Tibial nerve (tissue), 4 donors: ENCODE data around the gene DZANK1. TPM values are rescaled to one million over a fixed set of nuclear protein-coding genes. Genes with fewer than 3 reads are reported as not detected.
A peak's percentile ranks its signal among the peaks of the same experiment; 100 is the strongest.

Experiments used
- DNase-seq, 2 donors: peaks; one replicate each; pipeline ENCODE4 v3.0.0-alpha.2; 2019; ENCODE audit warnings: low spot score in 2 of 2
- H3K27ac ChIP-seq, 4 donors: fragments of 200-600 bp; sonication (generic) in 3 of 4; one replicate each; pipeline ENCODE4 v1.5.1; 2017 to 2019; ENCODE audit warnings: mild to moderate bottlenecking in 1 of 4
- H3K27me3 ChIP-seq, 2 donors: fragments of 200-600 bp; sonication (generic) in 1 of 2; one replicate each; pipeline versions ENCODE4 v1.5.1 to v1.6.0; 2017 to 2019
- H3K36me3 ChIP-seq, 3 donors: fragments of 200-600 bp; sonication (generic); one replicate each; pipeline ENCODE4 v1.5.1; 2018 to 2019
- H3K4me1 ChIP-seq, 4 donors: fragments of 200-600 bp; sonication (generic) in 3 of 4; one replicate each; pipeline ENCODE4 v1.5.1; 2017 to 2019
- H3K4me3 ChIP-seq, 4 donors: fragments of 200-600 bp; sonication (generic) in 3 of 4; one replicate each; pipeline ENCODE4 v1.5.1; 2017 to 2019; ENCODE audit warnings: mild to moderate bottlenecking in 1 of 4, moderate library complexity in 1 of 4
- H3K9me3 ChIP-seq, 4 donors: fragments of 200-600 bp; sonication (generic) in 3 of 4; one replicate each; pipeline ENCODE4 v1.5.1; 2017 to 2019
- EP300 ChIP-seq, 2 donors: sonication (generic); formaldehyde crosslinking; IDR thresholded peaks; one replicate each; pipeline ENCODE4 v1.6.1; 2017; ENCODE audit warnings: antibody characterized with exemption in 2 of 2, mild to moderate bottlenecking in 1 of 2
- POLR2A ChIP-seq, 2 donors: fragments of 450-650 bp; IDR thresholded peaks; one replicate each; pipeline ENCODE4 v1.6.1; 2017; ENCODE audit warnings: antibody characterized with exemption in 2 of 2, mild to moderate bottlenecking in 2 of 2, moderate library complexity in 2 of 2
- WGBS, 2 donors: methylation state at CpG; one replicate each; pipeline ENCODE4 v1.1.5; 2018; 5-methylcytosine and 5-hydroxymethylcytosine counted together
- total RNA-seq, 4 donors: library from RNA; depleted of rRNA; stranded (reverse); fragments of >200 nt; gene quantifications; one replicate each; pipeline ENCODE4 v1.1.0, GENCODE V29; 2016
- TF ChIP-seq, protein P1 (sequence below), 5 experiments: fragments of 200-600 bp in 3 of 5; fragments of 450-650 bp in 2 of 5; sonication (generic) in 3 of 5; IDR thresholded peaks; one replicate each; pipeline ENCODE4 v1.5.1; 2016 to 2019; ENCODE audit warnings: antibody characterized with exemption in 5 of 5, mild to moderate bottlenecking in 3 of 5, moderate library complexity in 2 of 5

Gene DZANK1
- total RNA-seq, 4 donors from 2014 or later: 1.6 to 4.2 (median 2.8) TPM

DNA sequence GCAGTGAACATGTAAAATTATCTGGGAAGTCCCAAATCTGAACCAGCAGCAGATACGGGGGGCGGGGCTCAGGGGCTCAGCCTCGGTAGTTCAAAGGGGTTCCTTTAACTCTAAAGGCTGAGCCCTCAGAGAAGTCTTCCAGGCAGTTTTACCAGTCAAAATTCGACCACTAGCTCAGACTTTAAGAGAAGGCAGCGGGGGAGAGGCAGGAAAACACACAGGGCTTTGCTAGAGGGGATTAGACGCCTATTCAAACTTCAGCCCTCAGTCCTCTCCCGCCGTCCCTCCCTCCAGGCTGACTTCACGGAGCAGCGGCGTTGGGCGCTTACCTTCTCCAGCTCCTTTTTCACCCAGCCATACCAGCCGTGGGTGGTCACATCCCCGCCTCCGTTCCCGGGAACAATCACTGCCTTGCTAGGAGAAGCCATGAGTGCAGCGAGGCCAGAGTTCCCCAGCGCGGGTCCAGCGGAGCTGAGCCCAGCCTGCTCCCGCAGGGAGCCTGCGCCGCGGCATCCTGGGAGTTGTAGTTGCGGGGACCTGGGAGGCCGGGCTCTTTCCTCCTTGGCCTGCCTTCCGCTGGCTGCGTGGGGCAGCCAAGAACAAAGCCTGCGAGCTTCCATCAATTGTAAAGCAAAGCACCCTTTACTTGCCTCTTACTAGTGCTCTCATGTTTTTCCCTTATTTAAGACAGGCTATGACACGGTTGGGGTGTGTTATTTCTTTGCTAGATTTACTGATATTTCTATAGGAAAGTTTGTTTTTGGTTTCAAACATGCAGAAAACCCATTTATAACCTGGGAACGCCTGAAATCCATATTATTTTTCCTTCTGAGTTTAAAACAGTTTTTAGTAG is 30.1 kb upstream of the DZANK1 start, which contains the start of gene RBBP9:
Gene RBBP9 (minus strand): TSS at position 486 of the 853 bp plus-strand sequence. CDS start 58 bp downstream, at position 428.
- 3% methylated on average over 28 to 31 of the region's 31 CpGs for WGBS, 2 donors
- no peaks in the 10 kb centered on the region for H3K27me3 ChIP-seq
- TF ChIP-seq POLR2A (IDR thresholded peaks at IDR 0.05) (peak in 1 of 2 donors; percentile 33), EP300 (IDR thresholded peaks at IDR 0.05) (peak in 1 of 2 donors; percentile 65)
- TF ChIP-seq, protein P1, sequence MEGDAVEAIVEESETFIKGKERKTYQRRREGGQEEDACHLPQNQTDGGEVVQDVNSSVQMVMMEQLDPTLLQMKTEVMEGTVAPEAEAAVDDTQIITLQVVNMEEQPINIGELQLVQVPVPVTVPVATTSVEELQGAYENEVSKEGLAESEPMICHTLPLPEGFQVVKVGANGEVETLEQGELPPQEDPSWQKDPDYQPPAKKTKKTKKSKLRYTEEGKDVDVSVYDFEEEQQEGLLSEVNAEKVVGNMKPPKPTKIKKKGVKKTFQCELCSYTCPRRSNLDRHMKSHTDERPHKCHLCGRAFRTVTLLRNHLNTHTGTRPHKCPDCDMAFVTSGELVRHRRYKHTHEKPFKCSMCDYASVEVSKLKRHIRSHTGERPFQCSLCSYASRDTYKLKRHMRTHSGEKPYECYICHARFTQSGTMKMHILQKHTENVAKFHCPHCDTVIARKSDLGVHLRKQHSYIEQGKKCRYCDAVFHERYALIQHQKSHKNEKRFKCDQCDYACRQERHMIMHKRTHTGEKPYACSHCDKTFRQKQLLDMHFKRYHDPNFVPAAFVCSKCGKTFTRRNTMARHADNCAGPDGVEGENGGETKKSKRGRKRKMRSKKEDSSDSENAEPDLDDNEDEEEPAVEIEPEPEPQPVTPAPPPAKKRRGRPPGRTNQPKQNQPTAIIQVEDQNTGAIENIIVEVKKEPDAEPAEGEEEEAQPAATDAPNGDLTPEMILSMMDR (IDR thresholded peaks at IDR 0.05): no peak

DNA sequence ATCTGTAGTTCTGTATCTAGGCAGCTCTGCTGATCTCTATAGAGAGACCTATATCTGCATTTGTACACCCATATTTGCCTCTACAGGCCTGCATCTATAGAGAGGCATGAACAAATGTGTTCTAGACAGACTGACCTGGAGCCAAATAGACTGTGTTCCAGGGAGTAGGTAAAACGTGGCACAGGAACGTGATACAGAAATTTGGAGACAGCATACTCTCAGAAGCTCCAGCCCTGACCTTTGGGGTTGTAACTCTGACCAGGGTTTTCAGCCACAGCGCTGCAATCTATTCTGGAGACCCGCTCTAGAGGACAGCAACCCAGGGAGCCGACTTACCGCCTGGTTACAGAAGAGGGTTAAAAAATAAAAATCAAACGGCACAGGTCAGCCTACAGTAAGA is 29.2 kb upstream of the DZANK1 start:
- peaks cover 0 to 22% (median 0%) of the 10 kb centered on the region in 3 donors for H3K36me3 ChIP-seq
- TF ChIP-seq EP300 (IDR thresholded peaks at IDR 0.05): no peak
- DNase-seq: no peak
- WGBS, 2 donors: 12 to 16% methylated on average over 7 of the region's 7 CpGs
- no peaks in the 10 kb centered on the region for H3K9me3 ChIP-seq
- peak overlapping the region; percentile 57 to 83 (median 76) for H3K4me3 ChIP-seq
- H3K27me3 ChIP-seq: no peaks in the 10 kb centered on the region
- peak overlapping the region in 2 of 4 donors; percentile 75 to 87 for H3K27ac ChIP-seq
- peaks cover 0 to 19% (median 5%) of the 10 kb centered on the region in 4 donors for H3K4me1 ChIP-seq

More for the DNA sequence above, 30.1 kb upstream of the DZANK1 start, which contains the start of gene RBBP9:
- Histone ChIP-seq H3K4me3 (peak within 1 kb of the TSS; percentile 57 to 83 (median 76)), H3K4me1 (peaks cover 0 to 19% (median 5%) of the 10 kb centered on the region in 4 donors), H3K36me3 (peaks cover 0 to 14% (median 0%) of the 10 kb centered on the region in 3 donors), H3K9me3 (no peaks in the 10 kb centered on the region), H3K27ac (peak within 1 kb of the TSS; percentile 46 to 87 (median 74))
- DNase-seq: peak; percentile 58 to 63

DNA sequence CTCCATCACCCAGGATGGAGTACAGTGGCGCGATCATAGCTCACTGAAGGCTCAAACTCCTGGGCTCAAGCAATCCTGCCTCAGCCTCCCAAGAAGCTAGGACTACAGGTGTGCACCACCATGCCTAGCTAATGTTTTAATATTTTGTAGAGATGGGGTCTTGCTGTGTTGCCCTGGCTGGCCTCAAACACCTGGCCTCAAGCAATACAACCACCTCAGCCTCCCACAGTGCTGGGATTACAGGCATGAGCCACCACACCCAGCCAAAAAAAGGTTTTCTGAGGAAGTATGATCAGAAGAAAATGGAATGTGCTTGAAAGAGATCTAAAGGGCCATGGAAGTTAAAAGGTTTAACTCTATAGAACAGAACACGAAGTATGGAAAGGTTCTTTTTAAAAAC is 21.5 kb upstream of the DZANK1 start:
- peaks cover 0 to 74% (median 0%) of the 10 kb centered on the region in 3 donors for H3K36me3 ChIP-seq
- DNase-seq: no peak
- H3K9me3 ChIP-seq: no peaks in the 10 kb centered on the region
- TF ChIP-seq, protein P1 (IDR thresholded peaks at IDR 0.05): no peak
- no peaks in the 10 kb centered on the region for H3K4me1 ChIP-seq
- no peak overlapping the region for H3K4me3 ChIP-seq
- no peak overlapping the region for H3K27ac ChIP-seq
- H3K27me3 ChIP-seq: no peaks in the 10 kb centered on the region
- 88 to 94% methylated on average over 3 of the region's 3 CpGs for WGBS, 2 donors

DNA sequence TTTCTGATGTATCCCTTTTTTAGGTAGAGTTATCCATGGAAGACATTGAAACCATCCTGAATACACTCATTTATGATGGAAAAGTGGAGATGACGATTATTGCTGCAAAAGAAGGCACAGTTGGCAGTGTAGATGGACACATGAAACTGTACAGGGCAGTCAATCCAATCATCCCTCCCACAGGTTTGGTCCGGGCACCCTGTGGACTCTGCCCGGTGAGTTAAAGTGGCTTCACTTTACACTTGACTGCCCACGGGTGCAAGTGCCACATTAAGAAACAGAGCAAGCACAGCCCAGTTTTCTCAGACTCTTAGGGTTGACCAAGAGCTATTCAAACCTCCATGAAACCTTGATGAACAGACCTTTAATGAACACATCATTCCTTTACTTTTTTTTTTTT is 14.8 kb upstream of the DZANK1 start:
- WGBS, 2 donors: 90 to 92% methylated on average over 4 of the region's 4 CpGs
- Histone ChIP-seq H3K9me3 (no peaks in the 10 kb centered on the region), H3K27ac (no peak overlapping the region), H3K4me1 (no peaks in the 10 kb centered on the region), H3K27me3 (no peaks in the 10 kb centered on the region), H3K4me3 (no peak overlapping the region), H3K36me3 (peaks cover 2 to 91% (median 9%) of the 10 kb centered on the region in 3 donors)
- no peak for DNase-seq
- TF ChIP-seq POLR2A (IDR thresholded peaks at IDR 0.05) (no peak), EP300 (IDR thresholded peaks at IDR 0.05) (no peak)
- TF ChIP-seq, protein P1 (IDR thresholded peaks at IDR 0.05): no peak

DNA sequence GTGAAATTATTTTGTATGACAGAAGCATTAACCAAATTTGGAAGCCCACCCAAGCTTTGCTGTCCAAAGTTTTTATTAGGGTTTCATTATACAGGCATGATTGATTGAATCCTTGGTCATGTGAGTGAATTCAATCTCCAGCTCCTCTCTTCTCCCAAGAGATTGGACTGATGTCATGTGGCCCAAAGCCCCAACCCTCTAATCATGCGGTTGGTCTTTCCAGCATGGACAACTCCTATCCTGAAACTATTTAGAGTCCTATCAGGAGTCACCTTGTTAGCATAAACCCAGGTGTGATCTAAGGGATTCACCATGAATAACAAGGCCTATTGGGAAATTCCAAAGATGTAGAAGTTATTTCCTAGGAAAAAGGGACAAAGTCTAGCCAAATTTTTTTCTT is 11.0 kb upstream of the DZANK1 start:
- TF ChIP-seq, protein P1 (IDR thresholded peaks at IDR 0.05): no peak
- TF ChIP-seq EP300 (IDR thresholded peaks at IDR 0.05): no peak
- no peak for TF ChIP-seq POLR2A (IDR thresholded peaks at IDR 0.05)
- DNase-seq: no peak
- Histone ChIP-seq H3K4me3 (no peak overlapping the region), H3K27ac (no peak overlapping the region), H3K9me3 (no peaks in the 10 kb centered on the region), H3K4me1 (no peaks in the 10 kb centered on the region), H3K36me3 (peaks cover 2 to 96% (median 21%) of the 10 kb centered on the region in 3 donors), H3K27me3 (no peaks in the 10 kb centered on the region)
- WGBS, 2 donors: 62% methylated on average over 1 of the region's 1 CpG
